Raji (cell line): ENCODE results near the gene KLHL40.

ENCODE experiments used
- POLR2A ChIP-seq: IDR thresholded peaks from 2 replicates; pipeline ENCODE4 v1.6.1; 2011; ENCODE audit warnings: low read depth, low read length, control low read depth; ENCODE audit not compliant: insufficient read depth

The KLHL40 gene

DNA sequence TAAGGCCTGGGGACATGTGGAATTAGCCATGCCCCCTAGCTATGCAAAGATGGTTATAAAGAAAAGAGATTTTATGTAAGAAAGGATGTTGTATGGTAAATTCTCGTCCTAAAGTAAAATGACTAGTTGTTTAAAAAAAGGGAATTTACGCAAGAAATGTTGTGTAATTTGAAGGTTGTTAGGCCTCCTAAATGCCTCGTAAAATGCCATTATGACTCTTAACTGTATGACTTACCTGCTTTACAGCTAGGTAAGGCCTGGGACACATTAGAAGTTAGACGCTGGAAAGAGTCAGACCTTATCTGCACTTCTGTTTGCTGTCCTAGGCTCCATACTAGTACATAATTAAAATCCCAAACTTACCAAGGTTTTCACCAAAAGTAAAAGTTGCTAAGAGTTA lies 34.8 kb downstream of the KLHL40 start:
- no peak for TF ChIP-seq POLR2A

- no peak for TF ChIP-seq POLR2A
Measured at GRCh38 chr3:42721690-42722089, 36.4 kb downstream of the KLHL40 start.

- TF ChIP-seq POLR2A: no peak
Measured at GRCh38 chr3:42723219-42723618, 37.9 kb downstream of the KLHL40 start.

GRCh38 chr3:42725454-42725853 lies 40.1 kb downstream of the KLHL40 start:
- no peak for TF ChIP-seq POLR2A

GRCh38 chr3:42728056-42728455 lies 42.7 kb downstream of the KLHL40 start:
- no peak for TF ChIP-seq POLR2A

DNA sequence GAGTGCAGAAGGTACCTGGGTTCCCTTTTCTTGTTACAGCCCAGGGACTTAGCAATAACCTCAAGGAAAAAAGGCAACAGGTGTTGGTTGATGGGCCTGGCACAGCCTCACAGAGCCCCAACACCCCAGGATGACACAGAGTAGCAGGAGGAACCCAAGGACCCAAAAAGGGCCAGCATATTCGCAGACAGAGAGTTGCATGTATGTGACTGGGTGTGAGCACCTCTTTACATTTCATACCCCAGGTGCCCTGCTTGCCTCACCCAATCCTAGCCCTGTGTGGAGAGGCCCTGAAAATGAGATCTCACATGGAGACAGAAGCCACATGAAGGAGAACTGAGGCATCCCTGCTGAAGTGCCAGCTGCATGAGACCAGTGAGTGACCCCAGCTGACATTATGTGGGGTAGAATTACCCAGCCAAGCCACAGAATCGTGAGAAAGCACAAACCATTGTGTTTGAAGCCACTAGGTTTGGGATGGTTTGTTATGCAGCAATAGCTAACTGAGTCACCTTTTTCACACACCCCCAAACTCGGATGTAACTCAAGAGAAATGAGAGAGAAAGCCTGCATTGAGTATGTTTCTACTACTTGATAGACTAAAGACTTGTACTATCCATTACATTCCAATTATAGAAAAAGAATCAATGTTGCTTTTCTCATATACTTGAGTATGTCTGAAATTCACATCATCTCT lies 43.5 kb downstream of the KLHL40 start:
- no peak for TF ChIP-seq POLR2A

- TF ChIP-seq POLR2A: no peak
Measured at GRCh38 chr3:42729404-42730145, 44.2 kb downstream of the KLHL40 start.

- TF ChIP-seq POLR2A: no peak
Measured at GRCh38 chr3:42730294-42730693, 45.0 kb downstream of the KLHL40 start.

DNA sequence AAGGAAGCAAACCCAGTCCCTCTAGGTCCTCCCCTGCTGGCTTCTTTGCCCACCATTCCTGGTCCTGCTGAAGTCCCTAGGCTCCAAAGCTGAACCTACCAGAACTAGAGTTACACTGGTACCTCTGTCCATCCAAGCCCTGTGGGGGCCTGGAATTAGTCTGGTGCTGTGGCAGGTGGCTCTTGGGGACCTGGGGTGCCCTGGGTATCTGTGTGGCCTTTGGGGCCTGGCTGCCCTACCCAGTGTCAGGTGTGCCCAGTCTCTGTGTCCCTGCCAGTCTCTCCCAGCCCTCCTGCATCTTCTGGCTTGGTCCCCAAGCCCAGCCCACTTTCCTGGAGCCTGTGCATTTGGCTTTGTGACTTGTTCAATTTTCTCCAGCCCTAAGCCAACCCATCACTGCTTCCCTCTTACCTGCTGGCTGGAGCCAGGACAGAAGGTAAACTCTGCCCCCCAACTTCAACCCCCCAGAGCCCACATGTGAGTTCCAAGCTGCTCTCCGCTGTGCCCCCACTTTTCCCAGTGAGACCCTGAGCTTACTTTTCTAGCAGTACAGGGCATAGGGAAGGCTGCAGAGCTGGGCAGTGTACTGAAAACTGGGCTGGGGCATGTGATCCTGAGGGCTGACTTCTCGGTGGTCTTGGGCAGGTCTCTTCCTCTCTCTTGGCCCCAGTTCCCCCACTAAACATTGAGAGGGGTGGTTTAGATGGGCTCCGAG lies 45.5 kb downstream of the KLHL40 start:
- TF ChIP-seq POLR2A: no peak

DNA sequence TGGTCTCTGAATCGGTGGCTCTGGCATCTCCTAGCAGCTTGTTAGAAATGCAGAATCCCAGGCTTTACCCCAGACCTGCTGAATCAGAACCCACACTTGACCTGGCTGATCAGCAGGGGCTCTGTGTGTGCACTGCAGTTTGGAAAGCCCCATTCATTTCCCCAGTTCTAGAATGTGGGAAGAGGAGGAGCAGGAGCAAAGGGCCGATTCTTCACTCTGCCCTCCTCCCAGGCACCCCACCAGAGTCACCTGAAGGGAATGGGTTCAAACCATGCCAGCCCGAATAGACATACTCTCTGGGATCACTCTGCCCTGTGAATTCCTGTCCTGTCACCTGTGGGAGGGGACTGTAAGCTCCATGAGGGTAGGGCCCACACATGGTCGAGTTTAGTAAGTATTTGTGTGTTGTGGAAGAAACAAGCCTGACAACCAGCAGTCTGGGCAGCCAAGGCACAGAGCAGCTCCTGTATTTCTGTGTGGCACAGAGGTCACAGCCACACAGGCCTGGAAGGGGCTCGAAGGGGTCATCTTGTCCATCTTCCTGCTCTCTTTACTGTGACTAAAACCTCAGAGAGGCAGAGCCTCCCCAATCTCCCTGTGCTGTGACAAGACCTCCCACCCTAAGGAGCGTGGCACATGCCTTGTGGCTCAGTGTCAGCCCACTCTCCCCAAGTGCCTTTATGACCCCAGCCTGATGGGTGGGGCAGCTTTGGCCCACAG lies 46.3 kb downstream of the KLHL40 start:
- no peak for TF ChIP-seq POLR2A

- no peak for TF ChIP-seq POLR2A
Measured at GRCh38 chr3:42732196-42732828, 47.0 kb downstream of the KLHL40 start.

DNA sequence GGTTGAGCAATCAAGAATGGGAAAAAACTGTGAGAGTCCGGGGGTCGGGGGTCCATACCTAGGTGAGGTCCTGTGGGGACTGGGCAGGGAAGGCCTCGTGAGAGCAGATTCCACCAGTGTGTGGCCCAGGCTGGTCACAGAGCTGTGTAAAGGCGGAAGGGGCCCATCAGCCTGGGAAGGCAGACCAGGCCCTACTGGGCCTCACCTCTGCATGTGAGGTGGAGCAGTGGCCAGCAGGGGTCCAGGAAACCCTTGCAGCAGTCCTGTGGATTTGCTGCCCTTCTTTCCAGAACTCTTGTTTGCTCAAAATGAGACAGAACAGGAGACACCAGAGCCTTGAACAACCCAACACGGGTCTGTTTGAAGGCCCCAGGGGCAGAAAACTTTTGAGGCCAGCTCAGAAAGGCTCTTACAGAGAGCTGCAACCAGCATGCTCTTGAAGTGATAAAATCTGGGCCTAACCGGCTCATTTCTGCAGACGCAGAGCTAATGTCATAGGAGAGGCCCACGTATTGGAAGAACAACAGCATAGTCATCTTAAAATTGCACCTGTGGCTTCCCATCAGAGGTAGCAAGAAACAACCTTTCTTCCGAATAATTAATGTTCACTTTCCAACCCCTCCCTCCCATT lies 47.6 kb downstream of the KLHL40 start:
- no peak for TF ChIP-seq POLR2A

GRCh38 chr3:42733501-42734262 lies 48.3 kb downstream of the KLHL40 start:
- TF ChIP-seq POLR2A: no peak
